Small intestine (tissue), 7 donors: ENCODE results near the gene GPC1. TPM values are rescaled to one million over a fixed set of nuclear protein-coding genes. Genes with fewer than 3 reads are reported as not detected.

Source experiments
- DNase-seq, 2 donors: peaks; one replicate each; pipeline versions ENCODE4 v3.0.0 to v3.0.0-alpha.2; 2013
- FAIRE-seq: peaks from 2 replicates; lab custom pipeline; 2012; peaks lifted over from hg19 to GRCh38; lab: Jason Lieb, UNC
- H3K27ac ChIP-seq, 3 donors: one replicate each; pipeline ENCODE4 v1.5.1; 2013; ENCODE audit warnings: low read length in 2 of 3, mild to moderate bottlenecking in 2 of 3, control low read depth in 1 of 3, inconsistent platforms in 1 of 3, low read depth in 1 of 3, moderate library complexity in 1 of 3
- H3K27me3 ChIP-seq, 3 donors: one replicate each; pipeline ENCODE4 v1.6.1; 2013; ENCODE audit warnings: low read length in 3 of 3, inconsistent platforms in 1 of 3; ENCODE audit not compliant: control insufficient read depth in 3 of 3, insufficient read depth in 3 of 3
- H3K36me3 ChIP-seq, 3 donors: one replicate each; pipeline ENCODE4 v1.6.1; 2013; ENCODE audit warnings: low read length in 3 of 3, inconsistent platforms in 1 of 3, low read depth in 1 of 3, mild to moderate bottlenecking in 1 of 3, moderate library complexity in 1 of 3; ENCODE audit not compliant: control insufficient read depth in 3 of 3, insufficient read depth in 2 of 3
- H3K4me1 ChIP-seq, 3 donors: one replicate each; pipeline ENCODE4 v1.6.1; 2013; ENCODE audit warnings: low read length in 2 of 3, inconsistent platforms in 1 of 3, low read depth in 1 of 3, mild to moderate bottlenecking in 1 of 3, moderate library complexity in 1 of 3; ENCODE audit not compliant: control insufficient read depth in 3 of 3, insufficient read depth in 2 of 3
- H3K4me3 ChIP-seq, 3 donors: one replicate each; pipeline ENCODE4 v1.5.1; 2013; ENCODE audit warnings: low read length in 3 of 3, control low read depth in 1 of 3, inconsistent platforms in 1 of 3, low read depth in 1 of 3, mild to moderate bottlenecking in 1 of 3, moderate library complexity in 1 of 3
- H3K9me3 ChIP-seq, 2 donors: one replicate each; pipeline ENCODE4 v1.6.1; 2013; ENCODE audit warnings: low read depth in 1 of 2, low read length in 1 of 2; ENCODE audit not compliant: control insufficient read depth in 2 of 2, insufficient read depth in 1 of 2
- WGBS, 3 donors: extraction: QIAGEN DNeasy Blood & Tissue Kit; methylation state at CpG; one replicate each; pipeline ENCODE4 v1.1.7; 2013; 5-methylcytosine and 5-hydroxymethylcytosine counted together
- polyA plus RNA-seq, 4 donors: library from polyadenylated mRNA; stranded (reverse) in 3 of 4; unstranded in 1 of 4; fragments of 200-250 nt in 3 of 4; fragments of 120-200 nt in 1 of 4; gene quantifications; one replicate each; pipeline versions ENCODE4 v1.2.1 to v1.2.3, GENCODE V29; 2013
- donor health status: healthy with polysubstance abuse.
- donor health status: control.
- donor health status: control.
- donor health status: Bipolar disorder and iron deficiency.
- donor health status: healthy.

The GPC1 gene
- polyA plus RNA-seq, 4 donors: 0.89 to 15.5 (median 4.8) TPM

DNA sequence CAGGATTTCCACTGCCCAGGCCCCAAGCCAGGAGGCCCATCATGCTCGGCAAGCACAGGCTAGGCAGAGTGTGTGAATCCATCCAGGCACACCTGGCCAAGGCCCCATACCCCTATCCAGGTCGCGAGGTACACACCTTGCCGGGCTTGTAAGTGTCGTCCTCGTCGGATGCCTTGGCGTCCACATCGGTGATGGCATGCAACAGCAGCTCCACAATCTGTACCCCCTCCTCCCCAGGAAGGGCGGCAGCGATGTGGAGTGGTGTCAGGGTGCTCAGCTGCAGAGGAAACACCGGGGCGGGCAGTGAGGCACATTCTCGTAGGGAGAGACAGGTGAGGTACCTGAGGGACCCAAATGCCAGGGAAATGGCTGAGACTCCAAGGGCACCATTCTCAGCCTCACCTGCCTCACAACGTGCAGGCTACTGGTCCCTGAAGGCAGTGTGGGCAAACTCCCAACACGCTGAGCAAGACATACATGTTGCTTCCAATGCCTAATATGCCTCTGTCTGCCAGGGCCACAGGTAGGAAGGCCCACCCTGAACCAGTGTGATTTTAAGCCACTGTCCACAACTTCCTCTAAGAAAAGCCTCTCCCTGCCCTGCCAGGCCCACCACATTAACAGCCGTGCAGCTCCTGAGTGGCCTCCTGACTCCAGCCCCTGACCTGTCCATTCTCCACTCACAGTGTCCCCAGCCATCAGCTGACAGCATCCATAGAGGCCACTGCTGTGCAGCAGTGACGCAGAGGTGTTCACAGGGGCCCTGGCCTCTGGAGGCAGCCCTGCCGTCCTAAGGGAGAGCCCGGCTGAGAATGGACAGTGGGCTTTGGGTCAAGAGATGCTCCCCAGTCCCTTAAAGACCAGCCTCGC, 77.4 kb downstream of the GPC1 start:
- DNase-seq: no peak
- no peaks in the 10 kb centered on the region for H3K27me3 ChIP-seq
- H3K4me3 ChIP-seq: no peak overlapping the region
- peaks cover 0 to 3% of the 10 kb centered on the region in 2 donors for H3K9me3 ChIP-seq
- no peak overlapping the region for H3K27ac ChIP-seq
- FAIRE-seq: no peak
- WGBS, 3 donors: 94 to 96% (median 95%) methylated on average over 21 of the region's 21 CpGs
- H3K4me1 ChIP-seq: no peaks in the 10 kb centered on the region
- H3K36me3 ChIP-seq: peaks cover 0 to 18% (median 0%) of the 10 kb centered on the region in 3 donors

- H3K36me3 ChIP-seq: peaks cover 0 to 18% (median 0%) of the 10 kb centered on the region in 3 donors
- DNase-seq (peak; percentile 75 to 85), FAIRE-seq (no peak)
- H3K27me3 ChIP-seq: peaks cover 0 to under 1% (median 0%) of the 10 kb centered on the region in 3 donors
- H3K9me3 ChIP-seq: peaks cover 0 to 3% of the 10 kb centered on the region in 2 donors
- no peak overlapping the region for H3K27ac ChIP-seq
- WGBS, 3 donors: 37 to 43% (median 42%) methylated on average over 12 to 13 of the region's 13 CpGs
- no peaks in the 10 kb centered on the region for H3K4me1 ChIP-seq
- no peak overlapping the region for H3K4me3 ChIP-seq
Observed at GRCh38 chr2:240513549-240514287, 78.3 kb downstream of the GPC1 start.

- H3K9me3 ChIP-seq: peaks cover 0 to 3% of the 10 kb centered on the region in 2 donors
- no peak overlapping the region for H3K27ac ChIP-seq
- WGBS, 3 donors: 90 to 97% (median 96%) methylated on average over 2 of the region's 2 CpGs
- no peak overlapping the region for H3K4me3 ChIP-seq
- DNase-seq: no peak
- no peaks in the 10 kb centered on the region for H3K4me1 ChIP-seq
- no peak for FAIRE-seq
- peaks cover 0 to 18% (median 3%) of the 10 kb centered on the region in 3 donors for H3K36me3 ChIP-seq
- H3K27me3 ChIP-seq: peaks cover 0 to 8% (median 0%) of the 10 kb centered on the region in 3 donors
Observed at GRCh38 chr2:240514631-240515030, 79.2 kb downstream of the GPC1 start.

GRCh38 chr2:240517342-240517741, 81.9 kb downstream of the GPC1 start:
- H3K27ac ChIP-seq: no peak overlapping the region
- H3K9me3 ChIP-seq: peaks cover 0 to 3% of the 10 kb centered on the region in 2 donors
- H3K4me3 ChIP-seq: no peak overlapping the region
- peaks cover 0 to 7% (median 3%) of the 10 kb centered on the region in 3 donors for H3K36me3 ChIP-seq
- no peak for DNase-seq
- no peaks in the 10 kb centered on the region for H3K4me1 ChIP-seq
- WGBS, 3 donors: 95 to 100% (median 95%) methylated on average over 4 of the region's 4 CpGs
- FAIRE-seq: no peak
- peaks cover 0 to 18% (median 0%) of the 10 kb centered on the region in 3 donors for H3K27me3 ChIP-seq

Other genes with a start within 250 kb of the GPC1 start
- 10 to 100 TPM in 1 of 4 donors, 1 to 10 TPM in 3; 3.4 to 13.0 (median 5.9) TPM for gene ANKMY1, start 122.3 kb downstream of the GPC1 start, polyA plus RNA-seq
- gene DUSP28, start 124.7 kb downstream of the GPC1 start, polyA plus RNA-seq: 1 to 10 TPM; 1.8 to 7.9 (median 5.0) TPM
- 100 to 1,000 TPM in 3 of 4 donors, 10 to 100 TPM in 1; 63.6 to 149 (median 115) TPM for gene RNPEPL1, start 132.8 kb downstream of the GPC1 start, polyA plus RNA-seq
- 10 to 100 TPM; 19.7 to 33.8 (median 32.1) TPM for gene CAPN10, start 151.1 kb downstream of the GPC1 start, polyA plus RNA-seq
- gene GPR35, start 189.8 kb downstream of the GPC1 start, polyA plus RNA-seq: 100 to 1,000 TPM in 3 of 4 donors, 10 to 100 TPM in 1; 75.5 to 367 (median 233) TPM
- gene AQP12B, start 247.2 kb downstream of the GPC1 start, polyA plus RNA-seq: 10 to 100 TPM in 1 of 4 donors, 1 to 10 TPM in 1, not detected in 2; 1.3 to 11.5 TPM